ENCODE data around the gene MYL10. TPM values are rescaled to one million over a fixed set of nuclear protein-coding genes. Genes with fewer than 3 reads are reported as not detected.

The MYL10 gene
- polyA plus RNA-seq, 1 of the 3 experiments (the other 2 are of a cell fraction): not detected

DNA sequence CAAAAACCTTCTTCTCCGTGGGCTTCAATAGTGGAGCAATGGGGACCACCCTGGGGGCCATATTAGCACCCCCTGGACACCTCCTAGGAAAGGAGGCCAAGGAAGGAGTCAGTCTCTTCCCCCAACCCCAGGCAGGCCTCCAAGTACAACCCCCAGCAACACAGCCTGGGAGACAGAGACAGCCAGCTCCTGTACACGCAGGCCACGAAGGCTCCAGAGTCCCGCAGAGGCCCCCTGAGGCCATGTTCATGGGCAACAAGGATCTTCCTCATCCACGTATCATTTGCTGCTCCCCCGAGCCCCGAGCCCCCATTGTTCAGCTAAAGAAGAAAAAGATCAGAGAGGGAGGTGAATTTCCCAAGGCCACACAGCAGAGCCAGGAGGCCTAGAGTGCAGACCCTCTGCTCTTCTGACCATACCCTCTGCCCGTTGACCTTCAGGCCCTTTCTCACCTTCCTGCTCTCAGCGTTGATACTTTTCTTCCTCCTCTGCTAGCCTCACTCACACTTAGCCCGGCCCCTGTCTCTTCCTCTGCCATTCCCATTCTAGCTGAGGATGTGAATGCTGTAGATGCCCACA, 35.9 kb upstream of the MYL10 start:
- TF ChIP-seq, protein P1, sequence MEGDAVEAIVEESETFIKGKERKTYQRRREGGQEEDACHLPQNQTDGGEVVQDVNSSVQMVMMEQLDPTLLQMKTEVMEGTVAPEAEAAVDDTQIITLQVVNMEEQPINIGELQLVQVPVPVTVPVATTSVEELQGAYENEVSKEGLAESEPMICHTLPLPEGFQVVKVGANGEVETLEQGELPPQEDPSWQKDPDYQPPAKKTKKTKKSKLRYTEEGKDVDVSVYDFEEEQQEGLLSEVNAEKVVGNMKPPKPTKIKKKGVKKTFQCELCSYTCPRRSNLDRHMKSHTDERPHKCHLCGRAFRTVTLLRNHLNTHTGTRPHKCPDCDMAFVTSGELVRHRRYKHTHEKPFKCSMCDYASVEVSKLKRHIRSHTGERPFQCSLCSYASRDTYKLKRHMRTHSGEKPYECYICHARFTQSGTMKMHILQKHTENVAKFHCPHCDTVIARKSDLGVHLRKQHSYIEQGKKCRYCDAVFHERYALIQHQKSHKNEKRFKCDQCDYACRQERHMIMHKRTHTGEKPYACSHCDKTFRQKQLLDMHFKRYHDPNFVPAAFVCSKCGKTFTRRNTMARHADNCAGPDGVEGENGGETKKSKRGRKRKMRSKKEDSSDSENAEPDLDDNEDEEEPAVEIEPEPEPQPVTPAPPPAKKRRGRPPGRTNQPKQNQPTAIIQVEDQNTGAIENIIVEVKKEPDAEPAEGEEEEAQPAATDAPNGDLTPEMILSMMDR (IDR thresholded peaks at IDR 0.05): no peak
- TF ChIP-seq, protein P2, sequence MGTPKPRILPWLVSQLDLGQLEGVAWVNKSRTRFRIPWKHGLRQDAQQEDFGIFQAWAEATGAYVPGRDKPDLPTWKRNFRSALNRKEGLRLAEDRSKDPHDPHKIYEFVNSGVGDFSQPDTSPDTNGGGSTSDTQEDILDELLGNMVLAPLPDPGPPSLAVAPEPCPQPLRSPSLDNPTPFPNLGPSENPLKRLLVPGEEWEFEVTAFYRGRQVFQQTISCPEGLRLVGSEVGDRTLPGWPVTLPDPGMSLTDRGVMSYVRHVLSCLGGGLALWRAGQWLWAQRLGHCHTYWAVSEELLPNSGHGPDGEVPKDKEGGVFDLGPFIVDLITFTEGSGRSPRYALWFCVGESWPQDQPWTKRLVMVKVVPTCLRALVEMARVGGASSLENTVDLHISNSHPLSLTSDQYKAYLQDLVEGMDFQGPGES (IDR thresholded peaks at IDR 0.05; ENCODE audit: low read depth, low read length): no peak
- TF ChIP-seq, protein P3, sequence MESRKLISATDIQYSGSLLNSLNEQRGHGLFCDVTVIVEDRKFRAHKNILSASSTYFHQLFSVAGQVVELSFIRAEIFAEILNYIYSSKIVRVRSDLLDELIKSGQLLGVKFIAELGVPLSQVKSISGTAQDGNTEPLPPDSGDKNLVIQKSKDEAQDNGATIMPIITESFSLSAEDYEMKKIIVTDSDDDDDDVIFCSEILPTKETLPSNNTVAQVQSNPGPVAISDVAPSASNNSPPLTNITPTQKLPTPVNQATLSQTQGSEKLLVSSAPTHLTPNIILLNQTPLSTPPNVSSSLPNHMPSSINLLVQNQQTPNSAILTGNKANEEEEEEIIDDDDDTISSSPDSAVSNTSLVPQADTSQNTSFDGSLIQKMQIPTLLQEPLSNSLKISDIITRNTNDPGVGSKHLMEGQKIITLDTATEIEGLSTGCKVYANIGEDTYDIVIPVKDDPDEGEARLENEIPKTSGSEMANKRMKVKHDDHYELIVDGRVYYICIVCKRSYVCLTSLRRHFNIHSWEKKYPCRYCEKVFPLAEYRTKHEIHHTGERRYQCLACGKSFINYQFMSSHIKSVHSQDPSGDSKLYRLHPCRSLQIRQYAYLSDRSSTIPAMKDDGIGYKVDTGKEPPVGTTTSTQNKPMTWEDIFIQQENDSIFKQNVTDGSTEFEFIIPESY (IDR thresholded peaks at IDR 0.05; ENCODE audit: borderline replicate concordance, low read depth): no peak
- TF ChIP-seq TAF1 (IDR thresholded peaks at IDR 0.05; ENCODE audit: borderline replicate concordance, low read depth, low read length): no peak
- TF ChIP-seq, protein P4, sequence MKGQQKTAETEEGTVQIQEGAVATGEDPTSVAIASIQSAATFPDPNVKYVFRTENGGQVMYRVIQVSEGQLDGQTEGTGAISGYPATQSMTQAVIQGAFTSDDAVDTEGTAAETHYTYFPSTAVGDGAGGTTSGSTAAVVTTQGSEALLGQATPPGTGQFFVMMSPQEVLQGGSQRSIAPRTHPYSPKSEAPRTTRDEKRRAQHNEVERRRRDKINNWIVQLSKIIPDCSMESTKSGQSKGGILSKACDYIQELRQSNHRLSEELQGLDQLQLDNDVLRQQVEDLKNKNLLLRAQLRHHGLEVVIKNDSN (IDR thresholded peaks at IDR 0.05; ENCODE audit: borderline replicate concordance, low read depth): no peak
- no peak for TF ChIP-seq GATA2 (CRISPR knock-in tag; IDR thresholded peaks at IDR 0.05)
- TF ChIP-seq TCF12 (IDR thresholded peaks at IDR 0.05): no peak
- no peak for TF ChIP-seq RFX5 (IDR thresholded peaks at IDR 0.05; ENCODE audit: low read length)
- TF ChIP-seq, protein P5, sequence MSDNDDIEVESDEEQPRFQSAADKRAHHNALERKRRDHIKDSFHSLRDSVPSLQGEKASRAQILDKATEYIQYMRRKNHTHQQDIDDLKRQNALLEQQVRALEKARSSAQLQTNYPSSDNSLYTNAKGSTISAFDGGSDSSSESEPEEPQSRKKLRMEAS (IDR thresholded peaks at IDR 0.05; ENCODE audit: low read depth): no peak
- no peak for TF ChIP-seq RXRA (IDR thresholded peaks at IDR 0.05; ENCODE audit: borderline replicate concordance, low read depth)
- TF ChIP-seq FOXM1 (IDR thresholded peaks at IDR 0.05; ENCODE audit: low read depth): no peak
- TF ChIP-seq, protein P6, sequence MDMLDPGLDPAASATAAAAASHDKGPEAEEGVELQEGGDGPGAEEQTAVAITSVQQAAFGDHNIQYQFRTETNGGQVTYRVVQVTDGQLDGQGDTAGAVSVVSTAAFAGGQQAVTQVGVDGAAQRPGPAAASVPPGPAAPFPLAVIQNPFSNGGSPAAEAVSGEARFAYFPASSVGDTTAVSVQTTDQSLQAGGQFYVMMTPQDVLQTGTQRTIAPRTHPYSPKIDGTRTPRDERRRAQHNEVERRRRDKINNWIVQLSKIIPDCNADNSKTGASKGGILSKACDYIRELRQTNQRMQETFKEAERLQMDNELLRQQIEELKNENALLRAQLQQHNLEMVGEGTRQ (IDR thresholded peaks at IDR 0.05; ENCODE audit: borderline replicate concordance, low read depth, low read length): no peak
- TF ChIP-seq SMC3 (IDR thresholded peaks at IDR 0.05; ENCODE audit: low read depth, low read length): no peak
- no peak for TF ChIP-seq YY1 (IDR thresholded peaks at IDR 0.05; ENCODE audit: low read depth)
- TF ChIP-seq EP300 (IDR thresholded peaks at IDR 0.05; ENCODE audit: borderline replicate concordance in 1 of 2, low read depth in 1 of 2, low read length in 1 of 2): no peak
- POLR2A ChIA-PET: no interaction called here
- Histone ChIP-seq H2AFZ (ENCODE audit: low read depth) (no peak overlapping the region), H3K9ac (no peak overlapping the region), H3K27ac (ENCODE audit: low read depth in 2 of 2, low read length in 1 of 2) (no peak overlapping the region), H3K27me3 (ENCODE audit: insufficient read depth) (no peaks in the 10 kb centered on the region; the same call in 1 of the 2 replicates), H3K79me2 (ENCODE audit: insufficient read depth) (no peaks in the 10 kb centered on the region), H3K4me3 (ENCODE audit: low read depth in 2 of 2, low read length in 1 of 2) (no peak overlapping the region), H3F3A (replicated peaks; ENCODE audit: insufficient read depth) (no peaks in the 10 kb centered on the region), H3K4me1 (ENCODE audit: control insufficient read depth in 1 of 2, insufficient read depth in 2 of 2, low read depth in 1 of 2, low read length in 1 of 2) (no peaks in the 10 kb centered on the region; a peak in 1 of 4 replicates), H3K9me2 (no peaks in the 10 kb centered on the region), H3K9me3 (no peaks in the 10 kb centered on the region), H3K4me2 (no peak overlapping the region), H3K36me3 (replicated peaks in 1 of 2; ENCODE audit: control insufficient read depth in 1 of 2, insufficient read depth in 2 of 2, low read length in 1 of 2) (no peaks in the 10 kb centered on the region), H4K20me1 (ENCODE audit: insufficient read depth) (no peaks in the 10 kb centered on the region)
- DNase-seq: no peak
- WGBS (ENCODE audit: low lambda C conversion rate): 78% methylated on average over 10 of the region's 10 CpGs
- CTCF ChIA-PET: interaction anchor here (1.2 kb wide), 1 partner anchor 382 kb away, joined by 3 read pairs; no protein-coding TSS in a partner anchor
